Prostate gland (tissue), 2 donors: ENCODE results near the gene ADAMTS12.

ENCODE experiments used
- CTCF ChIP-seq, 4 experiments: fragments of 200-600 bp in 2 of 4; fragments of 450-650 bp in 2 of 4; sonication (generic) in 2 of 4; IDR thresholded peaks; 1 replicate in 3 of 4; 2 replicates in 1 of 4; pipeline ENCODE4 v1.5.1; 2016 to 2019; ENCODE audit warnings: antibody characterized with exemption in 4 of 4, mild to moderate bottlenecking in 2 of 4, moderate library complexity in 2 of 4
- POLR2A ChIP-seq: fragments of 450-650 bp; IDR thresholded peaks from one replicate; pipeline ENCODE4 v1.6.1; 2016; ENCODE audit warnings: antibody characterized with exemption, mild to moderate bottlenecking
- POLR2AphosphoS5 ChIP-seq: sonication (generic); formaldehyde crosslinking; IDR thresholded peaks from one replicate; pipeline ENCODE4 v1.6.1; 2017; ENCODE audit warnings: antibody characterized with exemption

GRCh38 chr5:33800241-33800950, 91.4 kb downstream of the ADAMTS12 start:
- TF ChIP-seq POLR2AphosphoS5 (no peak), CTCF (IDR thresholded peaks at IDR 0.05) (no peak), POLR2A (no peak)
